Testis (tissue), 3 donors: ENCODE results near the gene IER5L. TPM values are rescaled to one million over a fixed set of nuclear protein-coding genes. Genes with fewer than 3 reads are reported as not detected.
"Not testable (repeated sequence)": the region's sequence is repeated elsewhere in the genome, so short reads cannot be mapped to it uniquely, and the experiment has no call there.

Experiments used
- DNase-seq: peaks from one replicate; pipeline ENCODE4 v3.0.0-alpha.2; 2019
- H3K27ac ChIP-seq, 2 donors: fragments of 200-600 bp; sonication (generic); one replicate each; pipeline ENCODE4 v1.5.1; 2019
- H3K27me3 ChIP-seq: fragments of 200-600 bp; sonication (generic); one replicate; pipeline ENCODE4 v1.5.1; 2019
- H3K36me3 ChIP-seq: fragments of 200-600 bp; sonication (generic); one replicate; pipeline ENCODE4 v1.5.1; 2017; ENCODE audit warnings: low read depth; ENCODE audit errors: missing control alignments
- H3K4me1 ChIP-seq: fragments of 200-600 bp; sonication (generic); one replicate; pipeline ENCODE4 v1.5.1; 2019
- H3K4me3 ChIP-seq, 2 donors: fragments of 200-600 bp; sonication (generic); one replicate each; pipeline ENCODE4 v1.5.1; 2017 to 2019
- H3K9me3 ChIP-seq: fragments of 200-600 bp; sonication (generic); one replicate; pipeline ENCODE4 v1.5.1; 2017
- POLR2A ChIP-seq: fragments of 450-650 bp; IDR thresholded peaks from one replicate; pipeline ENCODE4 v1.6.1; 2017; ENCODE audit warnings: antibody characterized with exemption, mild to moderate bottlenecking, moderate library complexity
- WGBS, 2 donors: methylation state at CpG; one replicate each; pipeline ENCODE4 v1.1.5; 2018; 5-methylcytosine and 5-hydroxymethylcytosine counted together
- intact Hi-C: fragments of 100-400 bp; cut with DNase I; formaldehyde crosslinking; loops from one replicate; pipeline ENCODE4 v1.15.1; 2023; ENCODE audit warnings: low total_unique reads
- polyA plus RNA-seq: library from polyadenylated mRNA; stranded (reverse); fragments of 350-450 nt; fragmentation: Illumina TruSeq; extraction: RNeasy Lipid Tissue Mini Kit (QIAGEN cat#74804); gene quantifications from one replicate; pipeline ENCODE4 v1.2.3, GENCODE V29; 2014; ENCODE audit warnings: low read depth, low replicate concordance; ENCODE audit not compliant: insufficient read depth
- total RNA-seq, 2 donors: library from RNA; depleted of rRNA; stranded (reverse); fragments of >200 nt; gene quantifications; one replicate each; pipeline ENCODE4 v1.2.3, GENCODE V29; 2016
- TF ChIP-seq, protein P1 (sequence below), 3 experiments: fragments of 450-650 bp in 2 of 3; fragments of 200-600 bp in 1 of 3; sonication (generic) in 1 of 3; IDR thresholded peaks; one replicate each; pipeline ENCODE4 v1.5.1; 2016 to 2019; ENCODE audit warnings: antibody characterized with exemption in 3 of 3, mild to moderate bottlenecking in 2 of 3, moderate library complexity in 1 of 3

The IER5L gene
- total and polyA plus RNA-seq, 3 donors from 2014 or later, result 4.8 to 25.4 (median 12.6) TPM

DNA sequence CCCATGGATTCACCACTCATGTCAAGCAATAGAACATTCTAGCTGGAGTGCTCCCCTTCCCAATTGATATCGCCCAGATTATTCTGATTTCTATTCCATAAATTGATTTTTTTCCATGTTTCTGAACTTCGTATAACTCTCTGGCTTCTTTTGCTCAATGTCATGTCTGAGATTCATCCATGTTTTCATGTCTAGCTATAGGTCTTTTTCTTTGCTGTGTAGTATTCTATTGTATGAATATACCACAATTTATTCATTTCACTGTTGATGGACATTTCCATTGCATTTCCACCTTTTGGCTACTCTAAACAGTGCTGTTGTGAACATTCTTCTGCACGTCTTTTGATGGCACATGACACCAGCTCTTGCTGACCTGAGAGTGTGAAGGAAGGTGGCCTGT lies 47.3 kb downstream of the IER5L start:
- WGBS, 2 donors, result 65 to 66% methylated on average over 3 of the region's 3 CpGs
- intact Hi-C loops, result loop anchor here (10.0 kb wide), 1 partner anchor 654 kb away; no protein-coding TSS in a partner anchor
- Histone ChIP-seq H3K4me1 (no peaks in the 10 kb centered on the region), H3K9me3 (no peaks in the 10 kb centered on the region), H3K36me3 (no peaks in the 10 kb centered on the region), H3K4me3 (no peak overlapping the region), H3K27ac (no peak overlapping the region), H3K27me3 (no peaks in the 10 kb centered on the region)
- no peak for TF ChIP-seq POLR2A
- TF ChIP-seq, protein P1, sequence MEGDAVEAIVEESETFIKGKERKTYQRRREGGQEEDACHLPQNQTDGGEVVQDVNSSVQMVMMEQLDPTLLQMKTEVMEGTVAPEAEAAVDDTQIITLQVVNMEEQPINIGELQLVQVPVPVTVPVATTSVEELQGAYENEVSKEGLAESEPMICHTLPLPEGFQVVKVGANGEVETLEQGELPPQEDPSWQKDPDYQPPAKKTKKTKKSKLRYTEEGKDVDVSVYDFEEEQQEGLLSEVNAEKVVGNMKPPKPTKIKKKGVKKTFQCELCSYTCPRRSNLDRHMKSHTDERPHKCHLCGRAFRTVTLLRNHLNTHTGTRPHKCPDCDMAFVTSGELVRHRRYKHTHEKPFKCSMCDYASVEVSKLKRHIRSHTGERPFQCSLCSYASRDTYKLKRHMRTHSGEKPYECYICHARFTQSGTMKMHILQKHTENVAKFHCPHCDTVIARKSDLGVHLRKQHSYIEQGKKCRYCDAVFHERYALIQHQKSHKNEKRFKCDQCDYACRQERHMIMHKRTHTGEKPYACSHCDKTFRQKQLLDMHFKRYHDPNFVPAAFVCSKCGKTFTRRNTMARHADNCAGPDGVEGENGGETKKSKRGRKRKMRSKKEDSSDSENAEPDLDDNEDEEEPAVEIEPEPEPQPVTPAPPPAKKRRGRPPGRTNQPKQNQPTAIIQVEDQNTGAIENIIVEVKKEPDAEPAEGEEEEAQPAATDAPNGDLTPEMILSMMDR (IDR thresholded peaks at IDR 0.05), result no peak
- no peak for DNase-seq

- H3K27ac ChIP-seq, H3K4me1 ChIP-seq, H3K9me3 ChIP-seq, H3K36me3 ChIP-seq, H3K4me3 ChIP-seq, DNase-seq, H3K27me3 ChIP-seq: not testable (repeated sequence)
- 80 to 84% methylated on average over 7 of the region's 7 CpGs for WGBS, 2 donors
- intact Hi-C loops, result loop anchor here (10.0 kb wide), 1 partner anchor 655 kb away; no protein-coding TSS in a partner anchor
Measured at GRCh38 chr9:129130271-129130670, 47.8 kb downstream of the IER5L start.

- Histone ChIP-seq H3K9me3 (no peaks in the 10 kb centered on the region), H3K36me3 (no peaks in the 10 kb centered on the region), H3K27ac (no peak overlapping the region), H3K4me1 (no peaks in the 10 kb centered on the region), H3K27me3 (no peaks in the 10 kb centered on the region), H3K4me3 (no peak overlapping the region)
- DNase-seq, result no peak
- TF ChIP-seq POLR2A, result no peak
- TF ChIP-seq, protein P1 (IDR thresholded peaks at IDR 0.05), result no peak
- 95% methylated on average over 5 of the region's 5 CpGs for WGBS, 2 donors
- intact Hi-C loops, result no loop called here
Measured at GRCh38 chr9:129128689-129129088, 49.4 kb downstream of the IER5L start.

- H3K27me3 ChIP-seq, result no peaks in the 10 kb centered on the region
- no peak overlapping the region for H3K4me3 ChIP-seq
- WGBS, 2 donors, result 82 to 90% methylated on average over 9 to 10 of the region's 10 CpGs
- H3K4me1 ChIP-seq, result no peaks in the 10 kb centered on the region
- H3K36me3 ChIP-seq, result no peaks in the 10 kb centered on the region
- TF ChIP-seq, protein P1 (IDR thresholded peaks at IDR 0.05), result no peak
- no peak for TF ChIP-seq POLR2A
- no peak for DNase-seq
- no peaks in the 10 kb centered on the region for H3K9me3 ChIP-seq
- H3K27ac ChIP-seq, result no peak overlapping the region
- intact Hi-C loops, result no loop called here
Measured at GRCh38 chr9:129126749-129127618, 51.1 kb downstream of the IER5L start.

Other genes starting within 250 kb of the IER5L start
- 10 to 100 TPM; 26.4 to 29.4 TPM for gene DOLK, start 230.7 kb downstream of the IER5L start, total RNA-seq
- gene DOLK, start 230.7 kb downstream of the IER5L start, polyA plus RNA-seq, result 36.9 TPM
- 100 to 1,000 TPM; 165 to 184 TPM for gene NUP188, start 230.6 kb downstream of the IER5L start, total RNA-seq
- gene NUP188, start 230.6 kb downstream of the IER5L start, polyA plus RNA-seq, result 241 TPM
- 10 to 100 TPM; 88.8 to 92.2 TPM for gene SH3GLB2, start 149.9 kb downstream of the IER5L start, total RNA-seq
- 62.3 TPM for gene SH3GLB2, start 149.9 kb downstream of the IER5L start, polyA plus RNA-seq
- gene MIGA2, start 141.6 kb downstream of the IER5L start, total RNA-seq, result 10 to 100 TPM; 42.0 to 42.7 TPM
- 22.9 TPM for gene MIGA2, start 141.6 kb downstream of the IER5L start, polyA plus RNA-seq
- gene DOLPP1, start 97.2 kb downstream of the IER5L start, total RNA-seq, result 10 to 100 TPM; 14.0 to 14.4 TPM
- gene DOLPP1, start 97.2 kb downstream of the IER5L start, polyA plus RNA-seq, result 17.9 TPM
- 100 to 1,000 TPM; 188 to 272 TPM for gene CRAT, start 67.5 kb downstream of the IER5L start, total RNA-seq
- 451 TPM for gene CRAT, start 67.5 kb downstream of the IER5L start, polyA plus RNA-seq
- gene PTPA, start 66.8 kb downstream of the IER5L start, total RNA-seq, result 100 to 1,000 TPM; 163 to 177 TPM
- gene PTPA, start 66.8 kb downstream of the IER5L start, polyA plus RNA-seq, result 268 TPM